CD8-positive, alpha-beta memory T cell (primary cell): ENCODE measurements around the gene AGBL5. TPM values are rescaled to one million over a fixed set of nuclear protein-coding genes. Genes with fewer than 3 reads are reported as not detected.

Source experiments
- CTCF ChIA-PET: fragments of 350-600 bp; sonication (Branson Sonifier 250); formaldehyde crosslinking; loops from one replicate; lab custom pipeline; 2021; ENCODE audit warnings: antibody characterized with exemption; lab: Charles Lee
- POLR2A ChIA-PET: fragments of 350-600 bp; sonication (Branson Sonifier 250); formaldehyde crosslinking; loops from one replicate; lab custom pipeline; 2021; ENCODE audit warnings: antibody characterized with exemption; lab: Charles Lee
- DNase-seq, 5 donors: peaks; one replicate each; pipeline versions ENCODE4 v3.0.0 to v3.0.0-alpha.2; 2020 to 2022; ENCODE audit warnings: mixed read lengths in 1 of 5
- H3K27ac ChIP-seq: one replicate; pipeline ENCODE4 v1.7.0; 2013; ENCODE audit warnings: low read depth, mild to moderate bottlenecking, low read length, moderate library complexity
- H3K27me3 ChIP-seq: 2 replicates; pipeline ENCODE4 v1.7.0; 2013; ENCODE audit warnings: low read length, mild to moderate bottlenecking; ENCODE audit not compliant: insufficient read depth, poor library complexity, severe bottlenecking
- H3K36me3 ChIP-seq: 2 replicates; pipeline ENCODE4 v1.7.0; 2013; ENCODE audit warnings: mild to moderate bottlenecking, low read length, moderate library complexity; ENCODE audit not compliant: insufficient read depth
- H3K4me1 ChIP-seq: 2 replicates; pipeline ENCODE4 v1.7.0; 2013; ENCODE audit warnings: mild to moderate bottlenecking, low read length, moderate library complexity; ENCODE audit not compliant: insufficient read depth
- H3K4me3 ChIP-seq: 2 replicates; pipeline ENCODE4 v1.7.0; 2013; ENCODE audit warnings: mild to moderate bottlenecking, low read length
- H3K9me3 ChIP-seq: 2 replicates; pipeline ENCODE4 v1.7.0; 2013; ENCODE audit warnings: mild to moderate bottlenecking, low read length
- H3K27ac Mint-ChIP-seq, 8 donors: one replicate each; pipeline ENCODE4 v1.8.0; 2020 to 2021; ENCODE audit warnings: mixed read lengths in 8 of 8, mild to moderate bottlenecking in 6 of 8, inconsistent platforms in 3 of 8, moderate library complexity in 3 of 8
- H3K27me3 Mint-ChIP-seq, 2 donors: one replicate each; pipeline ENCODE4 v1.8.0; 2020 to 2021; ENCODE audit warnings: mixed read lengths in 2 of 2, mild to moderate bottlenecking in 1 of 2, moderate library complexity in 1 of 2
- H3K36me3 Mint-ChIP-seq, 3 donors: one replicate each; pipeline ENCODE4 v1.8.0; 2020 to 2021; ENCODE audit warnings: mixed read lengths in 3 of 3, inconsistent platforms in 1 of 3, mild to moderate bottlenecking in 1 of 3
- H3K4me1 Mint-ChIP-seq, 3 donors: one replicate each; pipeline ENCODE4 v1.8.0; 2020 to 2021; ENCODE audit warnings: mixed read lengths in 3 of 3, inconsistent platforms in 1 of 3, mild to moderate bottlenecking in 1 of 3
- H3K4me3 Mint-ChIP-seq, 7 donors: one replicate each; pipeline ENCODE4 v1.8.0; 2020 to 2021; ENCODE audit warnings: mixed read lengths in 7 of 7, mild to moderate bottlenecking in 6 of 7, moderate library complexity in 4 of 7, inconsistent platforms in 2 of 7
- H3K9me3 Mint-ChIP-seq, 5 donors: one replicate each; pipeline ENCODE4 v1.8.0; 2020 to 2022; ENCODE audit warnings: mixed read lengths in 5 of 5, mild to moderate bottlenecking in 3 of 5, moderate library complexity in 2 of 5, inconsistent platforms in 1 of 5
- polyA plus RNA-seq: library from polyadenylated mRNA; unstranded; fragments of 300-500 nt; fragmentation: Illumina TruSeq; gene quantifications from one replicate; pipeline ENCODE4 v1.2.3, GENCODE V29; 2021
- total RNA-seq, 2 experiments: library from RNA; stranded (reverse); gene quantifications; one replicate each; pipeline ENCODE4 v1.2.3, GENCODE V29; 2021

AGBL5 gene
- total and polyA plus RNA-seq, 3 experiments from 2014 or later: 11.5 to 17.3 (median 16.0) TPM

- H3K27ac ChIP-seq: peak overlapping the region; percentile 96
- peak overlapping the region; percentile 82 for H3K4me3 ChIP-seq
- DNase-seq: no peak
- ChIA-PET POLR2A (interaction anchor here (2.6 kb wide), 1 partner anchor 19 kb away, joined by 58 read pairs; the partner anchor contains the start of gene AGBL5), CTCF (no interaction called here)
- peaks cover 26% of the 10 kb centered on the region for H3K36me3 ChIP-seq
- no peaks in the 10 kb centered on the region for H3K27me3 Mint-ChIP-seq
- no peaks in the 10 kb centered on the region for H3K9me3 ChIP-seq
- H3K27ac Mint-ChIP-seq: peak overlapping the region; percentile 79 to 99 (median 98)
- no peaks in the 10 kb centered on the region for H3K27me3 ChIP-seq
- H3K4me1 Mint-ChIP-seq: peaks cover 53 to 81% (median 73%) of the 10 kb centered on the region in 3 donors
- H3K4me3 Mint-ChIP-seq: peak overlapping the region; percentile 91 to 98 (median 97)
- peaks cover 31% of the 10 kb centered on the region for H3K4me1 ChIP-seq
- H3K36me3 Mint-ChIP-seq: peaks cover 0 to 52% (median 6%) of the 10 kb centered on the region in 3 donors
- H3K9me3 Mint-ChIP-seq: no peaks in the 10 kb centered on the region
Observed at GRCh38 chr2:27069961-27070618, 18.6 kb downstream of the AGBL5 start.

- H3K4me1 ChIP-seq: peaks cover 37% of the 10 kb centered on the region
- H3K4me3 ChIP-seq: peak overlapping the region; percentile 82
- peak overlapping the region; percentile 91 to 98 (median 97) for H3K4me3 Mint-ChIP-seq
- no peaks in the 10 kb centered on the region for H3K27me3 ChIP-seq
- H3K4me1 Mint-ChIP-seq: peaks cover 56 to 81% (median 74%) of the 10 kb centered on the region in 3 donors
- no peaks in the 10 kb centered on the region for H3K9me3 ChIP-seq
- H3K27ac Mint-ChIP-seq: peak overlapping the region; percentile 88 to 99 (median 98)
- DNase-seq: no peak
- CTCF ChIA-PET: interaction anchor here (1.0 to 1.7 kb wide), 6 partner anchors 8 to 20 kb away, joined by 3 to 11 read pairs (median 4); partner anchors contain the start of genes AGBL5 and KHK
- peaks cover 26% of the 10 kb centered on the region for H3K36me3 ChIP-seq
- H3K27me3 Mint-ChIP-seq: no peaks in the 10 kb centered on the region
- H3K36me3 Mint-ChIP-seq: peaks cover 0 to 45% (median 6%) of the 10 kb centered on the region in 3 donors
- POLR2A ChIA-PET: interaction anchor here (0.6 to 2.8 kb wide), 12 partner anchors 9 to 702 kb away, joined by 3 to 58 read pairs (median 5); partner anchors contain the start of genes ABHD1, AGBL5, ATRAID and KHK
- H3K9me3 Mint-ChIP-seq: no peaks in the 10 kb centered on the region
- H3K27ac ChIP-seq: peak overlapping the region; percentile 96
Observed at GRCh38 chr2:27070653-27071276, 19.3 kb downstream of the AGBL5 start.

GRCh38 chr2:27071277-27071989, 20.0 kb downstream of the AGBL5 start, which contains the start of gene OST4:
Gene OST4 (minus strand): TSS chr2:27071654.
- Mint-ChIP-seq H3K36me3 (peaks cover 0 to 39% (median 4%) of the 10 kb centered on the region in 3 donors), H3K27ac (peak within 1 kb of the TSS; percentile 88 to 99 (median 98)), H3K4me3 (peak within 1 kb of the TSS; percentile 91 to 98 (median 97)), H3K27me3 (no peaks in the 10 kb centered on the region), H3K4me1 (peaks cover 58 to 82% (median 75%) of the 10 kb centered on the region in 3 donors), H3K9me3 (no peaks in the 10 kb centered on the region)
- Histone ChIP-seq H3K27ac (peak within 1 kb of the TSS; percentile 96), H3K36me3 (peaks cover 26% of the 10 kb centered on the region), H3K27me3 (no peaks in the 10 kb centered on the region), H3K9me3 (no peaks in the 10 kb centered on the region), H3K4me1 (peaks cover 44% of the 10 kb centered on the region), H3K4me3 (peak within 1 kb of the TSS; percentile 82)
- ChIA-PET POLR2A (interaction anchor here (0.6 to 2.8 kb wide), 14 partner anchors 9 to 701 kb away, joined by 3 to 58 read pairs (median 5); partner anchors contain the start of genes ABHD1, AGBL5, ATRAID and KHK), CTCF (interaction anchor here (1.0 to 1.7 kb wide), 7 partner anchors 9 to 21 kb away, joined by 3 to 11 read pairs (median 3); partner anchors contain the start of genes AGBL5 and KHK)
- peak; percentile 85 to 89 (median 88) for DNase-seq

- Histone ChIP-seq H3K9me3 (no peaks in the 10 kb centered on the region), H3K27ac (peak overlapping the region; percentile 38), H3K27me3 (no peaks in the 10 kb centered on the region), H3K36me3 (peaks cover 26% of the 10 kb centered on the region), H3K4me1 (peaks cover 45% of the 10 kb centered on the region), H3K4me3 (peak overlapping the region; percentile 60)
- ChIA-PET CTCF (interaction anchor here (0.7 to 2.9 kb wide), 7 partner anchors 9 to 22 kb away, joined by 3 to 11 read pairs (median 6); partner anchors contain the start of genes AGBL5 and KHK), POLR2A (interaction anchor here (0.6 to 2.8 kb wide), 11 partner anchors 10 to 62 kb away, joined by 3 to 58 read pairs (median 5); partner anchors contain the start of genes ABHD1, AGBL5, PREB and TMEM214)
- peak in 2 of 5 donors; percentile 16 to 68 for DNase-seq
- Mint-ChIP-seq H3K4me3 (peak overlapping the region; percentile 74 to 91 (median 82)), H3K36me3 (peaks cover 0 to 35% (median 4%) of the 10 kb centered on the region in 3 donors), H3K27me3 (no peaks in the 10 kb centered on the region), H3K4me1 (peaks cover 62 to 80% (median 76%) of the 10 kb centered on the region in 3 donors), H3K27ac (peak overlapping the region; percentile 61 to 95 (median 88)), H3K9me3 (no peaks in the 10 kb centered on the region)
Observed at GRCh38 chr2:27071990-27072830, 20.7 kb downstream of the AGBL5 start.

GRCh38 chr2:27072920-27073319, 21.5 kb downstream of the AGBL5 start:
- ChIA-PET CTCF (interaction anchor here (0.7 to 2.9 kb wide), 3 partner anchors 8 to 22 kb away, joined by 4 to 10 read pairs (median 7); partner anchors contain the start of gene KHK), POLR2A (interaction anchor here (0.8 to 2.8 kb wide), 2 partner anchors 9 to 22 kb away, joined by 3 to 37 read pairs; no protein-coding TSS in a partner anchor)
- no peaks in the 10 kb centered on the region for H3K27me3 ChIP-seq
- DNase-seq: no peak
- H3K4me3 ChIP-seq: no peak overlapping the region
- no peak overlapping the region for H3K27ac ChIP-seq
- no peaks in the 10 kb centered on the region for H3K9me3 ChIP-seq
- H3K27ac Mint-ChIP-seq: peak overlapping the region; percentile 14 to 95 (median 78)
- H3K27me3 Mint-ChIP-seq: peaks cover 0 to under 1% of the 10 kb centered on the region in 2 donors
- no peaks in the 10 kb centered on the region for H3K9me3 Mint-ChIP-seq
- H3K4me1 Mint-ChIP-seq: peaks cover 61 to 73% (median 70%) of the 10 kb centered on the region in 3 donors
- H3K4me3 Mint-ChIP-seq: peak overlapping the region; percentile 74 to 91 (median 82)
- peaks cover 26% of the 10 kb centered on the region for H3K36me3 ChIP-seq
- H3K4me1 ChIP-seq: peaks cover 45% of the 10 kb centered on the region
- H3K36me3 Mint-ChIP-seq: peaks cover 0 to 28% (median 4%) of the 10 kb centered on the region in 3 donors

GRCh38 chr2:27073782-27074181, 22.3 kb downstream of the AGBL5 start:
- Mint-ChIP-seq H3K9me3 (no peaks in the 10 kb centered on the region), H3K36me3 (peaks cover 0 to 19% (median 4%) of the 10 kb centered on the region in 3 donors), H3K4me1 (peaks cover 54 to 64% (median 62%) of the 10 kb centered on the region in 3 donors), H3K4me3 (peak overlapping the region in 5 of 7 donors; percentile 1 to 91 (median 42)), H3K27me3 (peaks cover 0 to 2% of the 10 kb centered on the region in 2 donors), H3K27ac (peak overlapping the region in 7 of 8 donors; percentile 2 to 93 (median 55))
- peaks cover 45% of the 10 kb centered on the region for H3K4me1 ChIP-seq
- no peaks in the 10 kb centered on the region for H3K9me3 ChIP-seq
- H3K27ac ChIP-seq: peak overlapping the region; percentile 1
- H3K4me3 ChIP-seq: no peak overlapping the region
- H3K36me3 ChIP-seq: peaks cover 18% of the 10 kb centered on the region
- CTCF ChIA-PET: interaction anchor here (1.4 to 2.9 kb wide), 3 partner anchors 14 to 23 kb away, joined by 3 to 10 read pairs (median 4); partner anchors contain the start of genes AGBL5 and KHK
- no peak for DNase-seq
- POLR2A ChIA-PET: interaction anchor here (3.2 kb wide), 1 partner anchor 23 kb away, joined by 13 read pairs; the partner anchor contains the start of gene AGBL5
- H3K27me3 ChIP-seq: no peaks in the 10 kb centered on the region
